ENCODE data around the gene NPTX2. TPM values are rescaled to one million over a fixed set of nuclear protein-coding genes. Genes with fewer than 3 reads are reported as not detected.

The NPTX2 gene
- total and polyA plus RNA-seq, 9 donors: 0.38 to 75.7 (median 5.6) TPM

- Histone ChIP-seq H3K4me1 (ENCODE audit: insufficient read depth) (peaks cover 3% of the 10 kb centered on the region), H3K36me3 (no peaks in the 10 kb centered on the region), H3K27me3 (no peaks in the 10 kb centered on the region), H3K27ac (no peak overlapping the region), H3K9me3 (no peaks in the 10 kb centered on the region), H3K4me3 (no peak overlapping the region)
- DNase-seq: no peak
- TF ChIP-seq EP300 (IDR thresholded peaks at IDR 0.05) (no peak), POLR2A (IDR thresholded peaks at IDR 0.05) (no peak)
- 52 to 54% (median 53%) methylated on average over 14 of the region's 14 CpGs for WGBS, 3 donors
- intact Hi-C loops (cut with DNase I): loop anchor here in 1 of 4 donors (5.0 kb wide), 1 partner anchor 52 kb away; no protein-coding TSS in a partner anchor
These were observed 3.3 kb upstream of the NPTX2 start for GRCh38 chr7:98613601-98614425.

GRCh38 chr7:98616381-98617050 is 569 bp upstream of the NPTX2 start:
- H3K4me3 ChIP-seq: no peak overlapping the region

GRCh38 chr7:98617960-98618418 is 904 bp downstream of the NPTX2 start:
- intact Hi-C loops (cut with DNase I): no loop called here
- Histone ChIP-seq H3K36me3 (no peaks in the 10 kb centered on the region), H3K27ac (no peak overlapping the region), H3K4me1 (ENCODE audit: insufficient read depth) (peaks cover 3% of the 10 kb centered on the region), H3K27me3 (no peaks in the 10 kb centered on the region), H3K9me3 (no peaks in the 10 kb centered on the region), H3K4me3 (no peak overlapping the region)
- TF ChIP-seq CTCF (IDR thresholded peaks at IDR 0.05): no peak
- no peak for TF ChIP-seq POLR2A (IDR thresholded peaks at IDR 0.05)
- TF ChIP-seq EP300 (IDR thresholded peaks at IDR 0.05): no peak
- 1 to 2% (median 1%) methylated on average over 37 to 40 of the region's 40 CpGs for WGBS, 3 donors
- no peak for DNase-seq

More at GRCh38 chr7:98616381-98617050, 569 bp upstream of the NPTX2 start:
- TF ChIP-seq EP300 (IDR thresholded peaks at IDR 0.05) (no peak), CTCF (IDR thresholded peaks at IDR 0.05) (no peak), POLR2A (IDR thresholded peaks at IDR 0.05) (no peak)
- Histone ChIP-seq H3K4me1 (ENCODE audit: insufficient read depth) (peaks cover 3% of the 10 kb centered on the region), H3K27ac (no peak overlapping the region), H3K27me3 (no peaks in the 10 kb centered on the region), H3K36me3 (no peaks in the 10 kb centered on the region), H3K9me3 (no peaks in the 10 kb centered on the region)
- 2 to 7% (median 3%) methylated on average over 63 to 67 of the region's 67 CpGs for WGBS, 3 donors
- DNase-seq: no peak
- intact Hi-C loops (cut with DNase I): no loop called here

GRCh38 chr7:98618786-98619185 is 1.7 kb downstream of the NPTX2 start:
- no peak overlapping the region for H3K27ac ChIP-seq
- intact Hi-C loops (cut with DNase I): no loop called here
- no peak overlapping the region for H3K4me3 ChIP-seq

More at GRCh38 chr7:98618786-98619185, 1.7 kb downstream of the NPTX2 start:
- no peaks in the 10 kb centered on the region for H3K9me3 ChIP-seq
- H3K27me3 ChIP-seq: no peaks in the 10 kb centered on the region
- peaks cover 3% of the 10 kb centered on the region for H3K4me1 ChIP-seq (ENCODE audit: insufficient read depth)
- no peaks in the 10 kb centered on the region for H3K36me3 ChIP-seq
- no peak for DNase-seq
- TF ChIP-seq CTCF (IDR thresholded peaks at IDR 0.05) (no peak), POLR2A (IDR thresholded peaks at IDR 0.05) (no peak), EP300 (IDR thresholded peaks at IDR 0.05) (no peak)
- WGBS, 3 donors: 3 to 13% (median 13%) methylated on average over 2 of the region's 2 CpGs
